ENCODE measurements around the gene HOXD8. TPM values are rescaled to one million over a fixed set of nuclear protein-coding genes. Genes with fewer than 3 reads are reported as not detected.

HOXD8 gene
- total RNA-seq, 4 donors from 2014 or later = 2.4 to 8.9 (median 6.0) TPM

- intact Hi-C loops (cut with DNase I; ENCODE audit: low total_unique reads) = no loop called here
- WGBS, 2 donors = 56 to 71% methylated on average over 4 to 5 of the region's 5 CpGs
- no peak for TF ChIP-seq POLR2A (IDR thresholded peaks at IDR 0.05)
- TF ChIP-seq CTCF (IDR thresholded peaks at IDR 0.05) = no peak
- H3K4me3 ChIP-seq (ENCODE audit: low read depth, poor library complexity, severe bottlenecking) = no peak overlapping the region
- peak in 1 of 2 donors; percentile 68 for DNase-seq (ENCODE audit: low spot score in 2 of 2)
Observed at GRCh38 chr2:176101842-176102241, 27.7 kb upstream of the HOXD8 start.

- no peak for TF ChIP-seq CTCF (IDR thresholded peaks at IDR 0.05)
- no peak for TF ChIP-seq POLR2A (IDR thresholded peaks at IDR 0.05)
- DNase-seq (ENCODE audit: low spot score in 2 of 2) = no peak
- 47 to 61% methylated on average over 7 of the region's 7 CpGs for WGBS, 2 donors
- intact Hi-C loops (cut with DNase I; ENCODE audit: low total_unique reads) = no loop called here
- H3K4me3 ChIP-seq (ENCODE audit: low read depth, poor library complexity, severe bottlenecking) = no peak overlapping the region
Observed at GRCh38 chr2:176102309-176102866, 27.1 kb upstream of the HOXD8 start.

- 60 to 63% methylated on average over 7 of the region's 7 CpGs for WGBS, 2 donors
- TF ChIP-seq POLR2A (IDR thresholded peaks at IDR 0.05) (no peak), CTCF (IDR thresholded peaks at IDR 0.05) (no peak)
- intact Hi-C loops (cut with DNase I; ENCODE audit: low total_unique reads) = no loop called here
- H3K4me3 ChIP-seq (ENCODE audit: low read depth, poor library complexity, severe bottlenecking) = no peak overlapping the region
- DNase-seq (ENCODE audit: low spot score in 2 of 2) = peak in 1 of 2 donors; percentile 21
Observed at GRCh38 chr2:176103194-176103593, 26.3 kb upstream of the HOXD8 start.

GRCh38 chr2:176103742-176104315 is 25.7 kb upstream of the HOXD8 start:
- DNase-seq (ENCODE audit: low spot score in 2 of 2) = peak in 1 of 2 donors; percentile 77
- 26 to 34% methylated on average over 17 of the region's 17 CpGs for WGBS, 2 donors
- TF ChIP-seq POLR2A (IDR thresholded peaks at IDR 0.05) (no peak), CTCF (IDR thresholded peaks at IDR 0.05) (no peak)
- H3K4me3 ChIP-seq (ENCODE audit: low read depth, poor library complexity, severe bottlenecking) = no peak overlapping the region
- intact Hi-C loops (cut with DNase I; ENCODE audit: low total_unique reads) = no loop called here

- no peak overlapping the region for H3K4me3 ChIP-seq (ENCODE audit: low read depth, poor library complexity, severe bottlenecking)
- WGBS, 2 donors = 5 to 11% methylated on average over 41 to 51 of the region's 56 CpGs
- TF ChIP-seq CTCF (IDR thresholded peaks at IDR 0.05) = no peak
- peak in 1 of 2 donors; percentile 80 for DNase-seq (ENCODE audit: low spot score in 2 of 2)
- intact Hi-C loops (cut with DNase I; ENCODE audit: low total_unique reads) = loop anchor here (5.0 kb wide), 1 partner anchor 1293 kb away; no protein-coding TSS in a partner anchor
Observed at GRCh38 chr2:176104316-176105077, 25.0 kb upstream of the HOXD8 start.

All from lower leg skin (tissue), 4 donors.